ENCODE results near the gene USP35. TPM values are rescaled to one million over a fixed set of nuclear protein-coding genes. Genes with fewer than 3 reads are reported as not detected.

USP35 gene
- total RNA-seq, 1 donor from 2014 or later, result 6.6 TPM

GRCh38 chr11:78207532-78208256 is 19.0 kb downstream of the USP35 start:
- no peaks in the 10 kb centered on the region for H3K36me3 ChIP-seq (ENCODE audit: control insufficient read depth, insufficient read depth, low read length)

GRCh38 chr11:78208257-78209165 is 19.8 kb downstream of the USP35 start:
- no peaks in the 10 kb centered on the region for H3K27me3 ChIP-seq (ENCODE audit: control insufficient read depth, insufficient read depth, low read length)
- no peaks in the 10 kb centered on the region for H3K36me3 ChIP-seq (ENCODE audit: control insufficient read depth, insufficient read depth, low read length)
- no peak overlapping the region for H3K4me3 ChIP-seq (ENCODE audit: low read depth, low read length)
- DNase-seq (ENCODE audit: low read depth), result no peak
- TF ChIP-seq CTCF (IDR thresholded peaks at IDR 0.05; ENCODE audit: insufficient read depth, low read length, poor library complexity, severe bottlenecking), result no peak

More at GRCh38 chr11:78207532-78208256, 19.0 kb downstream of the USP35 start:
- Histone ChIP-seq H3K4me3 (ENCODE audit: low read depth, low read length) (no peak overlapping the region), H3K27me3 (ENCODE audit: control insufficient read depth, insufficient read depth, low read length) (no peaks in the 10 kb centered on the region)
- DNase-seq (ENCODE audit: low read depth), result no peak
- TF ChIP-seq CTCF (IDR thresholded peaks at IDR 0.05; ENCODE audit: insufficient read depth, low read length, poor library complexity, severe bottlenecking), result no peak

GRCh38 chr11:78209478-78209877 is 20.8 kb downstream of the USP35 start:
- H3K36me3 ChIP-seq (ENCODE audit: control insufficient read depth, insufficient read depth, low read length), result no peaks in the 10 kb centered on the region
- H3K27me3 ChIP-seq (ENCODE audit: control insufficient read depth, insufficient read depth, low read length), result no peaks in the 10 kb centered on the region
- no peak for TF ChIP-seq CTCF (IDR thresholded peaks at IDR 0.05; ENCODE audit: insufficient read depth, low read length, poor library complexity, severe bottlenecking)
- DNase-seq (ENCODE audit: low read depth), result no peak
- H3K4me3 ChIP-seq (ENCODE audit: low read depth, low read length), result no peak overlapping the region

- H3K4me3 ChIP-seq (ENCODE audit: low read depth, low read length), result no peak overlapping the region
- no peak for TF ChIP-seq CTCF (IDR thresholded peaks at IDR 0.05; ENCODE audit: insufficient read depth, low read length, poor library complexity, severe bottlenecking)
Measured at GRCh38 chr11:78210000-78210608, 21.4 kb downstream of the USP35 start.

GRCh38 chr11:78211565-78211964 is 22.8 kb downstream of the USP35 start:
- H3K4me3 ChIP-seq (ENCODE audit: low read depth, low read length), result no peak overlapping the region
- no peaks in the 10 kb centered on the region for H3K36me3 ChIP-seq (ENCODE audit: control insufficient read depth, insufficient read depth, low read length)
- H3K27me3 ChIP-seq (ENCODE audit: control insufficient read depth, insufficient read depth, low read length), result no peaks in the 10 kb centered on the region
- TF ChIP-seq CTCF (IDR thresholded peaks at IDR 0.05; ENCODE audit: insufficient read depth, low read length, poor library complexity, severe bottlenecking), result no peak
- DNase-seq (ENCODE audit: low read depth), result no peak

More at GRCh38 chr11:78210000-78210608, 21.4 kb downstream of the USP35 start:
- no peaks in the 10 kb centered on the region for H3K27me3 ChIP-seq (ENCODE audit: control insufficient read depth, insufficient read depth, low read length)
- no peaks in the 10 kb centered on the region for H3K36me3 ChIP-seq (ENCODE audit: control insufficient read depth, insufficient read depth, low read length)
- DNase-seq (ENCODE audit: low read depth), result no peak

Data from kidney epithelial cell (primary cell).